GM23338 (cell line): ENCODE data around the gene MICALL2. TPM values are rescaled to one million over a fixed set of nuclear protein-coding genes. Genes with fewer than 3 reads are reported as not detected.

Experiments
- ATAC-seq: fragments of 200-7000 bp; cut with Tn5 transposase; 3 replicates; pipeline ENCODE4 v1.9.1; 2020
- DNase-seq: peaks from one replicate; pipeline ENCODE4 v3.0.0-alpha.2; 2015; ENCODE audit warnings: low spot score
- H2AFZ ChIP-seq: fragments of 200-600 bp; sonication (generic); 2 replicates; pipeline ENCODE4 v1.8.0; 2016; ENCODE audit warnings: antibody characterized with exemption, mild to moderate bottlenecking, moderate library complexity
- H3F3A ChIP-seq: fragments of 200-600 bp; sonication (generic); replicated peaks from 2 replicates; pipeline ENCODE4 v1.8.0; 2017; ENCODE audit warnings: antibody characterized with exemption, mixed run types, low read depth
- H3K27ac ChIP-seq: fragments of 200-600 bp; sonication (generic); 2 replicates; pipeline ENCODE4 v1.6.1; 2016; ENCODE audit warnings: low read depth
- H3K27me3 ChIP-seq: fragments of 200-600 bp; sonication (generic); 2 replicates; pipeline ENCODE4 v1.8.0; 2016; ENCODE audit warnings: mild to moderate bottlenecking, mixed run types, moderate library complexity; ENCODE audit not compliant: insufficient read depth
- H3K36me3 ChIP-seq: fragments of 200-600 bp; sonication (generic); 2 replicates; pipeline ENCODE4 v1.8.0; 2016; ENCODE audit warnings: mild to moderate bottlenecking; ENCODE audit not compliant: insufficient read depth
- H3K4me1 ChIP-seq: fragments of 200-600 bp; sonication (generic); 2 replicates; pipeline ENCODE4 v1.8.0; 2016; ENCODE audit warnings: mild to moderate bottlenecking, moderate library complexity; ENCODE audit not compliant: insufficient read depth
- H3K4me2 ChIP-seq: fragments of 200-600 bp; sonication (generic); 2 replicates; pipeline ENCODE4 v1.7.1; 2017; ENCODE audit warnings: mixed run types
- H3K4me3 ChIP-seq: fragments of 200-600 bp; sonication (generic); 2 replicates; pipeline ENCODE4 v1.6.1; 2016; ENCODE audit warnings: mixed run types
- H3K79me2 ChIP-seq: fragments of 200-600 bp; sonication (generic); replicated peaks from 2 replicates; pipeline ENCODE4 v1.8.0; 2017; ENCODE audit warnings: mild to moderate bottlenecking; ENCODE audit not compliant: insufficient read depth
- H3K9me2 ChIP-seq: fragments of 200-600 bp; sonication (generic); 2 replicates; pipeline ENCODE4 v1.8.0; 2017; ENCODE audit not compliant: insufficient read depth
- H4K20me1 ChIP-seq: fragments of 200-600 bp; sonication (generic); replicated peaks from 2 replicates; pipeline ENCODE4 v1.8.0; 2017; ENCODE audit warnings: mild to moderate bottlenecking; ENCODE audit not compliant: insufficient read depth
- H3K27ac Mint-ChIP-seq: 2 replicates; pipeline ENCODE4 v1.8.0; 2020; ENCODE audit warnings: inconsistent platforms, mild to moderate bottlenecking, moderate library complexity, mixed read lengths
- H3K27me3 Mint-ChIP-seq: 3 replicates; pipeline ENCODE4 v1.8.0; 2022; ENCODE audit warnings: low read depth, mild to moderate bottlenecking, moderate library complexity, mixed read lengths, inconsistent platforms; ENCODE audit not compliant: insufficient read depth, poor library complexity
- H3K36me3 Mint-ChIP-seq: 3 replicates; pipeline ENCODE4 v1.8.0; 2021; ENCODE audit warnings: low read depth, mild to moderate bottlenecking, inconsistent platforms, moderate library complexity, mixed read lengths
- H3K4me1 Mint-ChIP-seq: 3 replicates; pipeline ENCODE4 v1.8.0; 2020; ENCODE audit warnings: mild to moderate bottlenecking, inconsistent platforms, mixed read lengths
- H3K4me3 Mint-ChIP-seq: 3 replicates; pipeline ENCODE4 v1.8.0; 2021; ENCODE audit warnings: moderate library complexity, mild to moderate bottlenecking, inconsistent platforms, mixed read lengths
- H3K9me3 Mint-ChIP-seq: 3 replicates; pipeline ENCODE4 v1.8.0; 2020; ENCODE audit warnings: moderate library complexity, mild to moderate bottlenecking, inconsistent platforms, mixed read lengths
- CREB1 ChIP-seq: fragments of 250-450 bp; sonication (Bioruptor Pico); IDR thresholded peaks from 2 replicates; pipeline ENCODE4 v1.5.0; 2020; ENCODE audit warnings: low read depth, mild to moderate bottlenecking, moderate library complexity
- EZH2 ChIP-seq: fragments of 200-600 bp; sonication (generic); IDR thresholded peaks from one replicate; pipeline ENCODE4 v1.8.0; 2017; ENCODE audit warnings: antibody characterized with exemption, mild to moderate bottlenecking, low read depth; ENCODE audit not compliant: unreplicated experiment
- EZH2phosphoT487 ChIP-seq: fragments of 200-600 bp; sonication (generic); IDR thresholded peaks from one replicate; pipeline ENCODE4 v1.8.1; 2018; ENCODE audit warnings: antibody characterized with exemption; ENCODE audit not compliant: unreplicated experiment
- JUNB ChIP-seq: IDR thresholded peaks from one replicate; pipeline ENCODE4 v1.6.1; 2016; ENCODE audit warnings: antibody characterized with exemption; ENCODE audit not compliant: unreplicated experiment
- NANOG ChIP-seq: IDR thresholded peaks from 2 replicates; pipeline ENCODE4 v1.6.1; 2016; ENCODE audit warnings: antibody characterized with exemption, borderline replicate concordance
- POLR2AphosphoS5 ChIP-seq: IDR thresholded peaks from 2 replicates; pipeline ENCODE4 v1.6.1; 2016; ENCODE audit warnings: antibody characterized with exemption, low read depth
- REST ChIP-seq: IDR thresholded peaks from one replicate; pipeline ENCODE4 v1.6.1; 2018; ENCODE audit warnings: antibody characterized with exemption; ENCODE audit not compliant: unreplicated experiment
- ZNF114 ChIP-seq: fragments of 250-450 bp; sonication (Bioruptor Pico); IDR thresholded peaks from 2 replicates; pipeline ENCODE4 v1.5.0; 2020; ENCODE audit warnings: mild to moderate bottlenecking, moderate library complexity
- ZNF462 ChIP-seq: fragments of 250-450 bp; sonication (Bioruptor Pico); IDR thresholded peaks from 2 replicates; pipeline ENCODE4 v1.5.0; 2020; ENCODE audit warnings: mild to moderate bottlenecking, moderate library complexity
- polyA plus RNA-seq: library from polyadenylated mRNA; unstranded; fragments of >200 nt; fragmentation: Nextera tagmentation; extraction: Ambion mirVana; gene quantifications from 2 replicates; pipeline ENCODE4 v1.2.1, GENCODE V29; 2016
- total RNA-seq: library from RNA; depleted of rRNA; stranded (reverse); fragments of >200 nt; shearing (Covaris generic); gene quantifications from 2 replicates; pipeline ENCODE4 v1.2.3, GENCODE V29; 2014

Gene MICALL2
- total and polyA plus RNA-seq, 2 experiments from 2014 or later = 7.0 to 13.0 TPM

GRCh38 chr7:1459512-1459892 lies 232 bp upstream of the MICALL2 start:
- Histone ChIP-seq H3K4me3 (peak overlapping the region; percentile 79), H3K4me1 (peaks cover 6% of the 10 kb centered on the region; the same call in 1 of the 2 replicates), H3K36me3 (no peaks in the 10 kb centered on the region), H4K20me1 (no peaks in the 10 kb centered on the region; the same call in 1 of the 2 replicates), H3K79me2 (no peaks in the 10 kb centered on the region), H2AFZ (no peak overlapping the region), H3K4me2 (peak overlapping the region; percentile 89; the same call in 1 of the 2 replicates), H3K27ac (no peak overlapping the region), H3K27me3 (no peaks in the 10 kb centered on the region), H3F3A (no peaks in the 10 kb centered on the region; the same call in 1 of the 2 replicates), H3K9me2 (no peaks in the 10 kb centered on the region)
- H3K9me3 Mint-ChIP-seq = no peaks in the 10 kb centered on the region
- peaks cover 13% of the 10 kb centered on the region for H3K27me3 Mint-ChIP-seq
- DNase-seq = peak; percentile 99
- peak; percentile 88 for ATAC-seq
- H3K4me1 Mint-ChIP-seq = peaks cover 18% of the 10 kb centered on the region; the same call in 2 of the 3 replicates
- peak overlapping the region; percentile 64; the same call in 2 of the 3 replicates for H3K4me3 Mint-ChIP-seq
- no peak overlapping the region for H3K27ac Mint-ChIP-seq
- no peaks in the 10 kb centered on the region for H3K36me3 Mint-ChIP-seq
- TF ChIP-seq EZH2phosphoT487 (no peak), EZH2 (no peak), CREB1 (0 out of 2 replicates have a peak, but pooled peaks have one; percentile 20)

- no peaks in the 10 kb centered on the region for H3K36me3 Mint-ChIP-seq
- H3K4me3 Mint-ChIP-seq = peak overlapping the region; percentile 65
- Histone ChIP-seq H3K4me1 (peaks cover 6% of the 10 kb centered on the region; the same call in 1 of the 2 replicates), H3K36me3 (no peaks in the 10 kb centered on the region), H3K9me2 (no peaks in the 10 kb centered on the region), H3K27ac (no peak overlapping the region), H3K79me2 (no peaks in the 10 kb centered on the region), H2AFZ (no peak overlapping the region), H3K27me3 (no peaks in the 10 kb centered on the region), H3K4me2 (peak overlapping the region; percentile 89), H3F3A (no peaks in the 10 kb centered on the region; the same call in 1 of the 2 replicates), H3K4me3 (peak overlapping the region; percentile 79), H4K20me1 (no peaks in the 10 kb centered on the region; the same call in 1 of the 2 replicates)
- no peaks in the 10 kb centered on the region for H3K9me3 Mint-ChIP-seq
- ATAC-seq = no peak
- no peak overlapping the region for H3K27ac Mint-ChIP-seq
- peaks cover 13% of the 10 kb centered on the region for H3K27me3 Mint-ChIP-seq
- DNase-seq = no peak
- peaks cover 20% of the 10 kb centered on the region for H3K4me1 Mint-ChIP-seq
- no peak for TF ChIP-seq REST
- no peak for TF ChIP-seq CREB1
- TF ChIP-seq JUNB = no peak
- TF ChIP-seq ZNF114 (CRISPR knock-in tag) = no peak
- no peak for TF ChIP-seq POLR2AphosphoS5
- no peak for TF ChIP-seq ZNF462
- TF ChIP-seq EZH2phosphoT487 = no peak
- TF ChIP-seq NANOG = no peak
Observed at GRCh38 chr7:1457949-1458682, 1.2 kb downstream of the MICALL2 start.
